ENCODE results near the gene CDRT15. TPM values are rescaled to one million over a fixed set of nuclear protein-coding genes. Genes with fewer than 3 reads are reported as not detected.

The CDRT15 gene
- total RNA-seq, 1 donor from 2014 or later, result not detected

DNA sequence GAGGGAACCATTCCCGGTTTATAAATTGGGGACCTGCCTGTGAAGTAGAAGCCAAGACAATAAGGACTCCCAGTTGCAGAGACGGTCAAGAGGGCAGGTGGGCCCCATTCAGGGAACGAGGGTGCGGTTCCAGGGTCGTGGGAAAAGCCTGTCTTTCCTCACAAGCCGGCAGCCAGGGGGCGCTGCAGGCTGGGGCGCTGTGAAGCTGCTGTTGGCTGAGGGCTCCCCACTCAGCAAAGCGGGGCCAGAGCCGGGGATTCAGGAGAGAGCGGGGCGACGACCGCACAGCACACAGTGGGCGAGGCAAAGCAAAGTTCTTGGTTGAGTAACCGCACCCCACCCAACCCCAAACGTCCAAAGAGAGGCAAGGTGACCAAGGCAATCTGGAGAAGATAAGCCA, 24.9 kb downstream of the CDRT15 start:
- Histone ChIP-seq H3K27me3 (ENCODE audit: control insufficient read depth, insufficient read depth, low read length) (no peaks in the 10 kb centered on the region), H3K36me3 (ENCODE audit: control insufficient read depth, insufficient read depth, low read length) (no peaks in the 10 kb centered on the region), H3K4me3 (ENCODE audit: low read depth, low read length) (no peak overlapping the region)
- no peak for DNase-seq (ENCODE audit: low read depth)
- TF ChIP-seq CTCF (IDR thresholded peaks at IDR 0.05; ENCODE audit: insufficient read depth, low read length, poor library complexity, severe bottlenecking), result peak; percentile 12

- Histone ChIP-seq H3K4me3 (ENCODE audit: low read depth, low read length) (no peak overlapping the region), H3K27me3 (ENCODE audit: control insufficient read depth, insufficient read depth, low read length) (no peaks in the 10 kb centered on the region), H3K36me3 (ENCODE audit: control insufficient read depth, insufficient read depth, low read length) (no peaks in the 10 kb centered on the region)
- no peak for TF ChIP-seq CTCF (IDR thresholded peaks at IDR 0.05; ENCODE audit: insufficient read depth, low read length, poor library complexity, severe bottlenecking)
- no peak for DNase-seq (ENCODE audit: low read depth)
Measured at GRCh38 chr17:14211246-14211645, 25.4 kb downstream of the CDRT15 start.

DNA sequence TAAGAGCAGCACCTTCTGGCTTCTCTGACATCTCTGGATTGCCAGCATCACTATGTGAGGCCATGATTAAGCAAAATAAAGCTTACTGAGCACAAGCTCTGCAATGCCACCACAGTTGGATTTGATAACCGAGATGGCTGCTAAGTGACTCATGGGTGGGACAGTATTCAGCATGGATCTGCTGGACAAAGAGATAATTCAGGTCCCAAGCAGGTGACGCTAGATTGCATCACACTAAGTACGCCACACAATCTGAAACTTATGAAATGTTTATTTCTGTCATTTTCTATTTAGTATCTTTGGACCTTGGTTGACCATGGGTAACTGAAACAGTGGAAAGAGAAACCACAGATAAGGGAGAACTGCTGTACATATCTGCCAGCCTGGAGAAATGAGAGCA, 27.4 kb downstream of the CDRT15 start:
- DNase-seq (ENCODE audit: low read depth), result no peak
- H3K4me3 ChIP-seq (ENCODE audit: low read depth, low read length), result no peak overlapping the region
- H3K36me3 ChIP-seq (ENCODE audit: control insufficient read depth, insufficient read depth, low read length), result no peaks in the 10 kb centered on the region
- H3K27me3 ChIP-seq (ENCODE audit: control insufficient read depth, insufficient read depth, low read length), result no peaks in the 10 kb centered on the region
- TF ChIP-seq CTCF (IDR thresholded peaks at IDR 0.05; ENCODE audit: insufficient read depth, low read length, poor library complexity, severe bottlenecking), result no peak

DNA sequence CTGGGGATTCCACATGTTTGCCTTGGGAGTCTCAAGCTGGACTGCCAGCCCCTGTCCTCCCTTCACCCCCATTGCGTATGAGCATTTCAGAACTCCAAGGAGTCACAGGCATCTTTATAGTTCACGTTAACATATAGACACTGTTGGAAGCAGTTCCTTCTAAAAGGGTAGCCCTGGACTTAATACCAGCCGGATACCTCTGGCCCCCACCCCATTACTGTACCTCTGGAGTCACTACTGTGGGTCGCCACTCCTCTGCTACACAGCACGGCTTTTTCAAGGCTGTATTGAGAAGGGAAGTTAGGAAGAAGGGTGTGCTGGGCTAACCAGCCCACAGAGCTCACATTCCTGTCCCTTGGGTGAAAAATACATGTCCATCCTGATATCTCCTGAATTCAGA, 28.9 kb downstream of the CDRT15 start:
- no peak for DNase-seq (ENCODE audit: low read depth)
- Histone ChIP-seq H3K4me3 (ENCODE audit: low read depth, low read length) (no peak overlapping the region), H3K36me3 (ENCODE audit: control insufficient read depth, insufficient read depth, low read length) (no peaks in the 10 kb centered on the region), H3K27me3 (ENCODE audit: control insufficient read depth, insufficient read depth, low read length) (no peaks in the 10 kb centered on the region)
- no peak for TF ChIP-seq CTCF (IDR thresholded peaks at IDR 0.05; ENCODE audit: insufficient read depth, low read length, poor library complexity, severe bottlenecking)

GRCh38 chr17:14206891-14207290, 29.8 kb downstream of the CDRT15 start:
- no peak for TF ChIP-seq CTCF (IDR thresholded peaks at IDR 0.05; ENCODE audit: insufficient read depth, low read length, poor library complexity, severe bottlenecking)
- Histone ChIP-seq H3K27me3 (ENCODE audit: control insufficient read depth, insufficient read depth, low read length) (no peaks in the 10 kb centered on the region), H3K36me3 (ENCODE audit: control insufficient read depth, insufficient read depth, low read length) (no peaks in the 10 kb centered on the region), H3K4me3 (ENCODE audit: low read depth, low read length) (no peak overlapping the region)
- no peak for DNase-seq (ENCODE audit: low read depth)

GRCh38 chr17:14205992-14206461, 30.6 kb downstream of the CDRT15 start:
- H3K36me3 ChIP-seq (ENCODE audit: control insufficient read depth, insufficient read depth, low read length), result no peaks in the 10 kb centered on the region
- TF ChIP-seq CTCF (IDR thresholded peaks at IDR 0.05; ENCODE audit: insufficient read depth, low read length, poor library complexity, severe bottlenecking), result no peak
- peak; percentile 34 for DNase-seq (ENCODE audit: low read depth)
- no peaks in the 10 kb centered on the region for H3K27me3 ChIP-seq (ENCODE audit: control insufficient read depth, insufficient read depth, low read length)
- H3K4me3 ChIP-seq (ENCODE audit: low read depth, low read length), result no peak overlapping the region
